GM12892 (cell line): Measurements from ENCODE around the gene IPO5.

Source experiments
- POLR2A ChIP-seq: IDR thresholded peaks from 2 replicates; pipeline ENCODE4 v1.6.1; 2011; ENCODE audit warnings: low read depth, low read length, control low read depth
- POLR2AphosphoS5 ChIP-seq: IDR thresholded peaks from 2 replicates; pipeline ENCODE4 v1.6.1; 2011; ENCODE audit warnings: low read depth, low read length, control low read depth

GRCh38 chr13:98072476-98072875 is 119.0 kb downstream of the IPO5 start:
- TF ChIP-seq POLR2A = no peak
- TF ChIP-seq POLR2AphosphoS5 = no peak
